ENCODE data around the gene ZSWIM5. TPM values are rescaled to one million over a fixed set of nuclear protein-coding genes. Genes with fewer than 3 reads are reported as not detected.
"Not testable (repeated sequence)": the region's sequence is repeated elsewhere in the genome, so short reads cannot be mapped to it uniquely, and the experiment has no call there.

Gene ZSWIM5
- total RNA-seq, 4 donors from 2014 or later: 1.3 to 2.2 (median 1.7) TPM

DNA sequence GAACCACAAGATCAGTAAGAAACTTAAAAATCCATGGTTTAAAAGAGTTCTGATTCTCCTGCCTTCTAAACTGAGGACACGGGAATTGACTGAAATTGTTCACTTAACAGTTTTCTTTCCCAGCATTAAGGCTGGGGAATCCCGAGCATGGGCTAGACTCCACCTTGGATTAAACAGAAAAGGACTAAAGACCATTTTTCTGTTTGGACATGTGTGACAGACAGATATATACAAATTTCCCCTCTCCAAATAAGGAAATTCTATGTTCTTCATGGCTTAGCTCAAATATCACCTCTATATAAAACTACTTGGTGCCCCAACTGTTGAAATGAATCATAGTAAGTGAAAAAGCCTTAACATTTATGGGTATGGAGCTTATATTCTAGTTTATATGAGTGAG is 109.3 kb downstream of the ZSWIM5 start:
- 76 to 90% methylated on average over 2 of the region's 2 CpGs for WGBS, 2 donors
- TF ChIP-seq, protein P1, sequence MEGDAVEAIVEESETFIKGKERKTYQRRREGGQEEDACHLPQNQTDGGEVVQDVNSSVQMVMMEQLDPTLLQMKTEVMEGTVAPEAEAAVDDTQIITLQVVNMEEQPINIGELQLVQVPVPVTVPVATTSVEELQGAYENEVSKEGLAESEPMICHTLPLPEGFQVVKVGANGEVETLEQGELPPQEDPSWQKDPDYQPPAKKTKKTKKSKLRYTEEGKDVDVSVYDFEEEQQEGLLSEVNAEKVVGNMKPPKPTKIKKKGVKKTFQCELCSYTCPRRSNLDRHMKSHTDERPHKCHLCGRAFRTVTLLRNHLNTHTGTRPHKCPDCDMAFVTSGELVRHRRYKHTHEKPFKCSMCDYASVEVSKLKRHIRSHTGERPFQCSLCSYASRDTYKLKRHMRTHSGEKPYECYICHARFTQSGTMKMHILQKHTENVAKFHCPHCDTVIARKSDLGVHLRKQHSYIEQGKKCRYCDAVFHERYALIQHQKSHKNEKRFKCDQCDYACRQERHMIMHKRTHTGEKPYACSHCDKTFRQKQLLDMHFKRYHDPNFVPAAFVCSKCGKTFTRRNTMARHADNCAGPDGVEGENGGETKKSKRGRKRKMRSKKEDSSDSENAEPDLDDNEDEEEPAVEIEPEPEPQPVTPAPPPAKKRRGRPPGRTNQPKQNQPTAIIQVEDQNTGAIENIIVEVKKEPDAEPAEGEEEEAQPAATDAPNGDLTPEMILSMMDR (IDR thresholded peaks at IDR 0.05): no peak
- TF ChIP-seq POLR2A (IDR thresholded peaks at IDR 0.05): no peak
- no peak for DNase-seq (ENCODE audit: low spot score in 2 of 2)
- H3K4me3 ChIP-seq (ENCODE audit: low read depth, poor library complexity, severe bottlenecking): no peak overlapping the region
- intact Hi-C loops (cut with DNase I; ENCODE audit: low total_unique reads): no loop called here

DNA sequence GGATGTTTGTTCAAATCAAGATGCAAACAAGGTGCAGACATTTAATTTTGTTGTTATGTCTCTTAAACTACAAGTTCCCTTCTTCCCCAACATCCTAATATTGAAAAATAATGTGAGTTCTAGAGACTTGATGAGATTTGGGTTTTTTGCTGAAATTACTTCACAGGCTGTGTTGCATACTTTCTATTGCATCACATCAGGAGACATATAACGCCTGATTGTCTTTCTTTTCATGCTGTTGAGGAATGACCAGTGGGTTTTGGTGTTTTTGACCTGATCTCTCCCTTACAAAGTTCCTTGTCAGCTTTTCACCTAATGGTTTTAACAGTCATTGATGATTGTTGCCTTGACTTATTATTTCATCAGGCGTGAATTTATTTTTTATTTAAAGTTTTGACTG is 111.0 kb downstream of the ZSWIM5 start:
- intact Hi-C loops (cut with DNase I; ENCODE audit: low total_unique reads): no loop called here
- WGBS, 2 donors: 86 to 94% methylated on average over 2 of the region's 2 CpGs
- DNase-seq (ENCODE audit: low spot score in 2 of 2): no peak
- no peak overlapping the region for H3K4me3 ChIP-seq (ENCODE audit: low read depth, poor library complexity, severe bottlenecking)
- TF ChIP-seq, protein P1 (IDR thresholded peaks at IDR 0.05): no peak
- TF ChIP-seq POLR2A (IDR thresholded peaks at IDR 0.05): no peak

DNA sequence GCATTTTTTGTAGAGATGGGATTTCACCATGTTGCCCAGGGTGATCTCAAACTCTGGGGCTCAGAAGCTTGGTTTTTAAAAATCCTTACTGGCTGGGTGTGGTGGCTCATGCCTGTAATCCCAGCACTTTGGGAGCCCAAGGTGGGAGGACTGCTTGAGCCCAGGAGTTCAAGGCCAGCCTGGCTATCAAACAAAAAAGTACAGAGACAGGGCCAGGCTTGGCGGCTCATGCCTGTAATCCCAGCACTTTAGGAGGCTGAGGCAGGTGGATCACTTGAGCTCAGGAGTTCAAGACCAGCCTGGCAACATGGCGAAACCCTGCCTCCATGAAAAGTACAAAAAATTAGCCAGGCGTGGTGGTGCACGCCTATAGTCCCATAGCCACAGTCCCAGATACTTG is 112.0 kb downstream of the ZSWIM5 start:
- DNase-seq (ENCODE audit: low spot score in 2 of 2); intact Hi-C loops (cut with DNase I; ENCODE audit: low total_unique reads); H3K4me3 ChIP-seq (ENCODE audit: low read depth, poor library complexity, severe bottlenecking): not testable (repeated sequence)
- WGBS, 2 donors: 96 to 98% methylated on average over 4 of the region's 4 CpGs

DNA sequence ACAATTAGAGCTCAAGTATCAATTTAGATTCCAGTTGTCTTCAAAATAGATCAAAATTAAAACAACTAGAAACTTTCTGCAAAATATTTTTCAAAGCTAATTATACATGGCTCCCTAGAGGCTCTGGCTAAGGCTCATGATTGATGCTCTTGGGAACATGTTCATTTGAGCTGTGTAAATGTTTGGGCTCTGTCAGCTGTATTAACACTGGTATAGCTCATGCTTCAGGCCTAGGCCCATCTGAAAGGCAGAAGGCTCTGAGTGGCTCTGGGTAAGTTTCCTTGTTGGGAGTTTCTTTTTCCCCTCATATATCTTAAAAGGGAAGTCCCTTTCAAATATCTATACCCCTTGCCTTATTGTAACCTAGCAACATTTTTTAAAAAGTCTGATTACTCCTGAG is 113.1 kb downstream of the ZSWIM5 start:
- no peak for TF ChIP-seq POLR2A (IDR thresholded peaks at IDR 0.05)
- TF ChIP-seq, protein P1 (IDR thresholded peaks at IDR 0.05): no peak
- DNase-seq (ENCODE audit: low spot score in 2 of 2): no peak
- intact Hi-C loops (cut with DNase I; ENCODE audit: low total_unique reads): no loop called here
- H3K4me3 ChIP-seq (ENCODE audit: low read depth, poor library complexity, severe bottlenecking): no peak overlapping the region

DNA sequence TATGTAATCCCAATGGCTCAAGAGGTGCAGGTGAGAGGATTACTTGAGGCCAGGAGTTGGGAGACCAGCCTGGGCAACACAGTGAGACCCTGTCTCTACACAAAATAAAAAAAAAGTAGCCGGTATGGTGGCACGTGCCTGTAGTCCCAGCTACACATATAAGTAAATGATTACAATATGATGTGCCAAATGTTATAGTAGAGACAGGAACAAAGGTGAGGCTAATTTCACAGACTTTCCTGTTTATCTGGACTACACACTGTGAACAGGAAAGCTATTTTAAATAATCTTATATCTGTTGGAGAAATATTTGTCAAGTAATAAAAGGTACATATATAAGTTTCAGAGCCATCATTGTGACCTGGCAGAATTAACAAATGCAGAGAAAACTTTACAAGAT is 116.7 kb downstream of the ZSWIM5 start:
- H3K4me3 ChIP-seq (ENCODE audit: low read depth, poor library complexity, severe bottlenecking): no peak overlapping the region
- intact Hi-C loops (cut with DNase I; ENCODE audit: low total_unique reads): no loop called here
- no peak for DNase-seq (ENCODE audit: low spot score in 2 of 2)
- WGBS, 2 donors: 70 to 71% methylated on average over 2 of the region's 2 CpGs
- TF ChIP-seq, protein P1 (IDR thresholded peaks at IDR 0.05): no peak
- no peak for TF ChIP-seq POLR2A (IDR thresholded peaks at IDR 0.05)

DNA sequence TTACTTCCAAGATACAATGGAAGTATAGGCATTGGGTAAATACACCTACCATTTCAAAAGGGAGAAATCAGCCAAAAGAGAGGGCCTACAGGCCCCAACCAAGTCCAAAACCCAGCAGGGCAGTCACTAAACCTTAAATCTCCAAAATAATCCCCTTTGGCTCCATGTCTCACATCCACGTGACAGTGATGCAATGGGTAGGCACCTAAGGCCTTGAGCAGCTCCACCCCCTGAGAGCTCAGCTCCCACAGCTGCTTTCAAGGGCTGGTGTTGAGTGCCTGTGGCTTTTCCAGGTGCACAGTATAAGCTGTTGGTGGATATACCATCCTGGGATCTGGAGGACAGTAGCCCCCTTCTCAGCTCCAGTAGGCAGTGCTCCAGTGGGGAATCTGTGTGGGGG is 121.8 kb downstream of the ZSWIM5 start:
- WGBS, 2 donors: 83 to 94% methylated on average over 1 of the region's 1 CpG
- intact Hi-C loops (cut with DNase I; ENCODE audit: low total_unique reads): no loop called here
- TF ChIP-seq POLR2A (IDR thresholded peaks at IDR 0.05): no peak
- TF ChIP-seq, protein P1 (IDR thresholded peaks at IDR 0.05): no peak
- no peak overlapping the region for H3K4me3 ChIP-seq (ENCODE audit: low read depth, poor library complexity, severe bottlenecking)
- no peak for DNase-seq (ENCODE audit: low spot score in 2 of 2)

Measured in lower leg skin (tissue), 4 donors.